Spleen (tissue), 7 donors: ENCODE data around the gene UNC50.

Experiments used
- CTCF ChIP-seq, 11 experiments: fragments of 200-600 bp in 7 of 11; fragments of 450-650 bp in 4 of 11; sonication (generic) in 4 of 11; IDR thresholded peaks in 8 of 11; conservative IDR thresholded peaks in 3 of 11; 1 replicate in 7 of 11; 2 replicates in 4 of 11; pipeline versions ENCODE4 v1.4.0 to v1.8.0; 2016 to 2021; ENCODE audit warnings: antibody characterized with exemption in 11 of 11, inconsistent platforms in 4 of 11, mild to moderate bottlenecking in 1 of 11
- POLR2A ChIP-seq, 3 donors: fragments of 450-650 bp; IDR thresholded peaks; one replicate each; pipeline ENCODE4 v1.5.1; 2017; ENCODE audit warnings: antibody characterized with exemption in 3 of 3, mild to moderate bottlenecking in 1 of 3
- POLR2AphosphoS5 ChIP-seq, 3 donors: sonication (generic); formaldehyde crosslinking; IDR thresholded peaks; one replicate each; pipeline ENCODE4 v1.5.1; 2017; ENCODE audit warnings: antibody characterized with exemption in 3 of 3
- donor health status: DM: no; HTN: no; CAD: no; lungs with moderate emphysema.
- donor health status: DM: no; HTN: no; CAD: no.
- donor health status: DM: no; HTN: no; CAD: no.

GRCh38 chr2:98586551-98587140, 21.7 kb upstream of the UNC50 start:
- TF ChIP-seq POLR2AphosphoS5 (IDR thresholded peaks at IDR 0.05) (no peak), POLR2A (IDR thresholded peaks at IDR 0.05) (no peak), CTCF (IDR thresholded peaks at IDR 0.05 in 8 of 11, conservative IDR thresholded peaks at IDR 0.05 in 3 of 11) (no peak)
